Fibroblast of villous mesenchyme (primary cell): Measurements from ENCODE around the gene ATP2A3. TPM values are rescaled to one million over a fixed set of nuclear protein-coding genes. Genes with fewer than 3 reads are reported as not detected.

Experiments used
- DNase-seq: peaks from one replicate; pipeline ENCODE4 v3.0.0-alpha.2; 2010; ENCODE audit warnings: low read depth
- H3K4me3 ChIP-seq: 2 replicates; pipeline ENCODE4 v1.5.1; 2011; ENCODE audit warnings: low read depth, mild to moderate bottlenecking, low read length
- total RNA-seq: library from RNA; depleted of rRNA; stranded (reverse); fragments of >200 nt; gene quantifications from 2 replicates; pipeline ENCODE4 v1.2.3, GENCODE V29; 2012
- TF ChIP-seq, protein P1 (sequence below): IDR thresholded peaks from 2 replicates; pipeline ENCODE4 v1.5.1; 2012; ENCODE audit warnings: low read depth, mild to moderate bottlenecking, low read length; ENCODE audit not compliant: insufficient read depth

ATP2A3 gene
- total RNA-seq, 1 donor: 0.43 TPM

GRCh38 chr17:3990386-3991127 lies 26.3 kb upstream of the ATP2A3 start:
- TF ChIP-seq, protein P1, sequence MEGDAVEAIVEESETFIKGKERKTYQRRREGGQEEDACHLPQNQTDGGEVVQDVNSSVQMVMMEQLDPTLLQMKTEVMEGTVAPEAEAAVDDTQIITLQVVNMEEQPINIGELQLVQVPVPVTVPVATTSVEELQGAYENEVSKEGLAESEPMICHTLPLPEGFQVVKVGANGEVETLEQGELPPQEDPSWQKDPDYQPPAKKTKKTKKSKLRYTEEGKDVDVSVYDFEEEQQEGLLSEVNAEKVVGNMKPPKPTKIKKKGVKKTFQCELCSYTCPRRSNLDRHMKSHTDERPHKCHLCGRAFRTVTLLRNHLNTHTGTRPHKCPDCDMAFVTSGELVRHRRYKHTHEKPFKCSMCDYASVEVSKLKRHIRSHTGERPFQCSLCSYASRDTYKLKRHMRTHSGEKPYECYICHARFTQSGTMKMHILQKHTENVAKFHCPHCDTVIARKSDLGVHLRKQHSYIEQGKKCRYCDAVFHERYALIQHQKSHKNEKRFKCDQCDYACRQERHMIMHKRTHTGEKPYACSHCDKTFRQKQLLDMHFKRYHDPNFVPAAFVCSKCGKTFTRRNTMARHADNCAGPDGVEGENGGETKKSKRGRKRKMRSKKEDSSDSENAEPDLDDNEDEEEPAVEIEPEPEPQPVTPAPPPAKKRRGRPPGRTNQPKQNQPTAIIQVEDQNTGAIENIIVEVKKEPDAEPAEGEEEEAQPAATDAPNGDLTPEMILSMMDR: no peak
- no peak for DNase-seq
- H3K4me3 ChIP-seq: no peak overlapping the region

DNA sequence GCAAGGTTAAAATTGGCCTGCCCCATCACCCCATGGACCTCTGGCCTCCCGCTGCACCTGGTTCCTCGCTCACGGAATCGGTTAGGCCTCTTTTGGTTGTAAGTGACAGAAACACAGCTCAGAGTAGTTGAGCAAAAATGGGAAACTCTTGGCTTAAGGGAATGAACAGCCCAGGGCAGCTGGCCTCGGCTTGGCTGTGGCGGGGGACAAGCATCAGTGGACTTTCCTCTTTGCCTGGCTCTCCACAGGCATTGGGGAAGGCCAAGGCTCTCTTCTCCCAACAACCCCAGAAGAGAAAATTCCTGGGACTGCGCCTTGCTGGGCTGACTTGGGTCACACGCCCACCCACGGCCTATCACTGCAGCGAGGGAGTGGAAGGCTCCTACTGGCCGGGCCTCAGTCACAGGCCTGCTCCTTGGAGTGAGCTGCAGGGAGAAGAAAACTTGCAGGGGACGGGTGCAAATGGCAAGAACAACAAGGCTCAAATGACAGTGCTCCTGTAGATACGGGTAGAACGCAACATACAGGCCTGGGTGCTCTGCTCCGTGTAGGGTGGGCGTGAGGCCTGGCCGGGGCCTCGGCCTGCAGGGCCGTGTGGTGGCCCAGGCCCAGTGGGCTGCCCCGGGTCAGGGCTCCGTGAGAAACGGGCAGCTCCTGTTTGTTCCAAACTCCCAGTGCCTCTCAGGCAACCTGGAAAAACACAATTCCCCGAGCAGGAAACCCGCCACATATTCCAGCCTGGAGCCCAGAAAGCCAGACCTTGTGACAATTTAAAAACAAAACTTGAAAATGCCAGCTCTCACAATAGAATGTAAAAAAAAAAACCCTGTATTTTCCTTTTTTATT lies 25.0 kb upstream of the ATP2A3 start:
- H3K4me3 ChIP-seq: no peak overlapping the region
- DNase-seq: no peak
- TF ChIP-seq, protein P1: no peak

DNA sequence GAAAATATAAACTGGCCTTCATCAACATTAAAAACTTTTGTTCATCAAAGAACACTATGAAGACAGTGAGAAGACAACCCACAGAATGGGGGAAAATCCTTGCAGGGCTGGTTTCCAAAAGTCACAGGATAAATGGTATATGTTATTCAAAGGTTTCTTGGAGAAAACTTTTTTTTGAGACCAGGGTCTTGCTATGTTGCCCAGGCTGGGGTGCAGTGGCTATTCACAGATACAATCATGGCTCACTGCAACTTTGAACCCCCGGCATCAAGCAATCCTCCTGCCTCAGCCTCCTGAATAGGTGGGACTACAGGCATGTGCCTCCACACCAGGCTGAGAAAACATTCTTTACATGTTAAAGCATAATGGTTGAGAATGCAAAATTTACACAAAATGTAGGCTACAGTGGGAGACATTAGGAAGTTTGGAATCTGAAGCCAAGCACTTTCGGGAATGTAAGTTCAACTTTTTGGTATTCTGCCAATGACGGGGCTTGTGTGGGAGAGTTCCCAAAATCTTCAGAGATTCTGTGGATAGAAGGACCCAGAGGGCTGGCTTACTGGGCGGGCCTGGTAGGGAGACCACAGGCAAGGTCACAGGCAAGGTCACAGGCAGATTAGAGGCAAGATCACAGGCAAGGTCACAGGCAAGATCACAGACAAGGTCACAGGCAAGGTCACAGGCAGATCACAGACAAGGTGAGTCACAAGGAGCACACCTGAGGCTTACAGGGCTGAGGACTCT lies 24.2 kb upstream of the ATP2A3 start:
- TF ChIP-seq, protein P1: no peak
- no peak overlapping the region for H3K4me3 ChIP-seq
- DNase-seq: no peak

DNA sequence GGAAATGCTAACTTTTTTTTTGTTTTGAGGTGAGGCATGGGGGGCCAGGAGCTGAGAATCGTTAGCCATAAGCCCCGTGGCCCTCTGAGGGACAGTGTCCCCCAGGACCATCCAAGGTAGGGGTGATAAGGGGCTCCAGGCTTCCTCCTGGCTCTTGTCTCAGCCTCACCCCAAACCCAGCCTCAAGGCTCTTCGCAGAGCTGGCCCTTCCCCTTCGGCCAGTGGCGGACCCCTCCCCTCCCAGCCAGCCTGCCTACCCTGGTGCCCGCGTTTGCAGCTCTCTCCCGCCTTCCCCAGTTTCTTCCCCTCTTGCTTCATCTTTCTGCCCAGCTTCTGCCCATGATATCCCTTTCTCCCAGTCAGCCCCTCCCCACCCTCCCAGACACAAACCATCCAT lies 22.7 kb upstream of the ATP2A3 start:
- TF ChIP-seq, protein P1: no peak
- no peak overlapping the region for H3K4me3 ChIP-seq
- DNase-seq: no peak

DNA sequence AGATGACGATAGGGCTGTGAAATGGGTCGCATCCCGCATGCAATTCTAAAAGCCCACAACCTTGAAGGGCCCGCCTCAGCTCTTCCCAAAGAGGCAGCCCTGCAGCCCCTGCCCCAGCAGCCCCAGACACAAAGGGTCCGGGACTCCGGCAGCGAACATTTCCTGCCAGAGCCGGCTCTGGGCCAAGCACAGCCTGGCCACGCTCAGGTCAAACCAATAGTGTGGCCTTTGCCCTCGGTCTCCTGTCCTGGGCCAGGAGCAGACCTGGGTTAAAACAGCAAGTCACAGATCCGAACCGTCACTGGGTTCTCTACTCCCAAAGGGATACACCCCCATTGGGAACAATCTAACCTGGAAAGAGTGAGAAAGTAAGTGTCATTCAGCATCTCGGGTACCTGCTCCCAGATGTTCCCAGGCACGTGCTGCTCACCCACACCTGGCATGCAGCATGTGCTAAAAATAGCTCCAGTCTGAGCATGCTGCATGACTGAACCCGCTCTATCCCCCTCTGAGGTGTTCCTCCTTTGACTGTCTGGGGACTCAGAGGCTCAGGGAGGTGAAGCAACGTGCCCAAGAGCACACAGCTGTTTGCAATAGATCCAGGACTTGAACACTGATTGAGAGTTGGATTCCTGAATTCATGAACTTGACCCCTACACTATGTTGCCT lies 22.2 kb upstream of the ATP2A3 start:
- DNase-seq: no peak
- no peak overlapping the region for H3K4me3 ChIP-seq
- TF ChIP-seq, protein P1: no peak

- DNase-seq: no peak
- H3K4me3 ChIP-seq: no peak overlapping the region
- TF ChIP-seq, protein P1: no peak
Measured at GRCh38 chr17:3985846-3986245, 21.6 kb upstream of the ATP2A3 start.
